K562 (cell line): ENCODE measurements around the gene OXLD1. TPM values are rescaled to one million over a fixed set of nuclear protein-coding genes. Genes with fewer than 3 reads are reported as not detected.
A peak's percentile ranks its signal among the peaks of the same experiment; 100 is the strongest.

Experiments used
- ATAC-seq: fragments of 200-7000 bp; cut with Tn5 transposase; 3 replicates; pipeline ENCODE4 v1.9.1; 2020; ENCODE audit warnings: moderate library complexity
- BruUV-seq: library from RNA; stranded (reverse); fragments of 400-500 nt; replicated peaks from 2 replicates; lab custom pipeline; 2021; lab: Mats Ljungman, UMichigan
- CTCF ChIA-PET: fragments of 300-600 bp; formaldehyde crosslinking; extraction: SDS; loops from one replicate; lab custom pipeline; 2021; ENCODE audit warnings: low intra/inter-chr PET ratio; lab: Yijun Ruan, JAX
- POLR2A ChIA-PET: fragments of 300-600, 350-650 bp; sonication (Branson Sonifier 250); formaldehyde crosslinking; extraction: SDS; loops from one replicate; lab custom pipeline; 2021; ENCODE audit warnings: antibody characterized with exemption, inconsistent platforms; lab: Yijun Ruan, JAX
- DNase-seq, 4 experiments: peaks; one replicate each; pipeline versions ENCODE4 v3.0.0 to v3.0.0-alpha.2; 2011 to 2018; ENCODE audit warnings: low spot score in 3 of 4, mixed read lengths in 3 of 4; ENCODE audit errors: extremely low read depth in 1 of 4
- FAIRE-seq: peaks from 2 replicates; lab custom pipeline; 2011; peaks lifted over from hg19 to GRCh38; lab: Jason Lieb, UNC
- H2AFZ ChIP-seq: 2 replicates; pipeline ENCODE4 v1.6.0; 2011; ENCODE audit warnings: low read depth, low read length, control low read depth, inconsistent platforms
- H3K27ac ChIP-seq: fragments of 200-600 bp; 3 replicates; pipeline ENCODE4 v1.8.0; 2011; ENCODE audit warnings: low read depth, mild to moderate bottlenecking, control low read depth, inconsistent platforms, low read length, moderate library complexity, mixed read lengths; ENCODE audit errors: extremely low read depth
- H3K27me3 ChIP-seq, 2 experiments: fragments of 300-600 bp in 1 of 2; 2 replicates in 1 of 2; 3 replicates in 1 of 2; pipeline versions ENCODE4 v1.6.0 to v1.8.0; 2011; ENCODE audit warnings: inconsistent platforms in 2 of 2, low read length in 2 of 2, mild to moderate bottlenecking in 1 of 2, mixed read lengths in 1 of 2, moderate library complexity in 1 of 2; ENCODE audit not compliant: control insufficient read depth in 2 of 2, insufficient read depth in 2 of 2
- H3K36me3 ChIP-seq: fragments of 300-600 bp; 3 replicates; pipeline ENCODE4 v1.8.0; 2011; ENCODE audit warnings: mild to moderate bottlenecking, low read length, inconsistent platforms; ENCODE audit not compliant: control insufficient read depth, insufficient read depth
- H3K4me1 ChIP-seq, 2 experiments: fragments of 200-600 bp in 1 of 2; replicated peaks in 1 of 2; 2 replicates in 1 of 2; 3 replicates in 1 of 2; pipeline versions ENCODE4 v1.5.1 to v1.8.0; 2011; ENCODE audit warnings: inconsistent platforms in 2 of 2, low read length in 2 of 2, mild to moderate bottlenecking in 1 of 2, mixed read lengths in 1 of 2, moderate library complexity in 1 of 2; ENCODE audit not compliant: control insufficient read depth in 2 of 2, insufficient read depth in 2 of 2
- H3K4me2 ChIP-seq: 2 replicates; pipeline ENCODE4 v1.6.1; 2011; ENCODE audit warnings: low read length, control low read depth, inconsistent platforms, mixed read lengths; ENCODE audit not compliant: insufficient read depth
- H3K4me3 ChIP-seq: fragments of 200-600 bp; sonication (generic), shearing (Covaris generic); 2 replicates; pipeline ENCODE4 v1.5.1; 2016; ENCODE audit warnings: control low read depth, inconsistent platforms
- H3K79me2 ChIP-seq: fragments of 200-600 bp; 3 replicates; pipeline ENCODE4 v1.8.0; 2011; ENCODE audit warnings: low read length, inconsistent platforms; ENCODE audit not compliant: control insufficient read depth, insufficient read depth
- H3K9ac ChIP-seq, 2 experiments: 2 replicates each; pipeline versions ENCODE4 v1.6.0 to v1.6.1; 2011; ENCODE audit warnings: low read depth in 2 of 2, low read length in 2 of 2, control low read depth in 1 of 2, inconsistent platforms in 1 of 2, mild to moderate bottlenecking in 1 of 2, mixed read lengths in 1 of 2; ENCODE audit not compliant: insufficient read depth in 1 of 2
- H3K9me1 ChIP-seq: one replicate; pipeline ENCODE4 v1.6.0; 2011; ENCODE audit warnings: inconsistent platforms, mild to moderate bottlenecking, low read length, moderate library complexity; ENCODE audit not compliant: control insufficient read depth, insufficient read depth
- H3K9me3 ChIP-seq: replicated peaks from 2 replicates; pipeline ENCODE4 v1.5.1; 2011; ENCODE audit warnings: low read depth, low read length, inconsistent platforms; ENCODE audit not compliant: control insufficient read depth, insufficient read depth
- H4K20me1 ChIP-seq: replicated peaks from 2 replicates; pipeline ENCODE4 v1.6.1; 2011; ENCODE audit warnings: low read length, inconsistent platforms, mixed read lengths; ENCODE audit not compliant: control insufficient read depth, insufficient read depth
- ARID1B ChIP-seq: fragments of 450-650 bp; IDR thresholded peaks from 2 replicates; pipeline ENCODE4 v1.6.1; 2016; ENCODE audit warnings: antibody characterized with exemption, mild to moderate bottlenecking, inconsistent platforms
- CBFA2T3 ChIP-seq: fragments of 450-650 bp; IDR thresholded peaks from 2 replicates; pipeline ENCODE4 v1.6.1; 2017
- DPF2 ChIP-seq: fragments of 450-650 bp; IDR thresholded peaks from 2 replicates; pipeline ENCODE4 v1.6.1; 2016
- FOXK1 ChIP-seq: sonication (generic); formaldehyde crosslinking; IDR thresholded peaks from 2 replicates; pipeline ENCODE4 v1.8.0; 2022; ENCODE audit warnings: missing genetic modification reagents, mild to moderate bottlenecking, borderline replicate concordance
- KLF13 ChIP-seq: fragments of 450-650 bp; IDR thresholded peaks from 2 replicates; pipeline ENCODE4 v1.6.1; 2016; ENCODE audit warnings: missing genetic modification characterization, low read depth, mild to moderate bottlenecking, missing compliant biosample characterization, moderate library complexity, borderline replicate concordance
- MAX ChIP-seq: sonication (generic); formaldehyde crosslinking; IDR thresholded peaks from 2 replicates; pipeline ENCODE4 v1.9.0; 2022; ENCODE audit warnings: mild to moderate bottlenecking, missing genetic modification reagents
- MCM7 ChIP-seq, 2 experiments: fragments of 450-650 bp; IDR thresholded peaks; 2 replicates each; pipeline ENCODE4 v1.6.1; 2016 to 2018
- MYNN ChIP-seq, 2 experiments: sonication (generic); formaldehyde crosslinking in 1 of 2; IDR thresholded peaks; 2 replicates each; pipeline versions ENCODE4 v1.5.0 to v1.6.1; 2016 to 2020; ENCODE audit warnings: antibody characterized with exemption in 1 of 2, missing genetic modification reagents in 1 of 2
- NCOR1 ChIP-seq: fragments of 450-650 bp; IDR thresholded peaks from 2 replicates; pipeline ENCODE4 v1.6.1; 2016; ENCODE audit warnings: mild to moderate bottlenecking, moderate library complexity
- TAL1 ChIP-seq: fragments of 450-650 bp; IDR thresholded peaks from 2 replicates; pipeline ENCODE4 v1.6.1; 2016; ENCODE audit warnings: mild to moderate bottlenecking
- TCF3 ChIP-seq: sonication (generic); formaldehyde crosslinking; IDR thresholded peaks from 2 replicates; pipeline ENCODE4 v1.4.0; 2020; ENCODE audit warnings: mild to moderate bottlenecking, missing genetic modification reagents
- TFAP4 ChIP-seq: sonication (generic); formaldehyde crosslinking; IDR thresholded peaks from 2 replicates; pipeline ENCODE4 v1.8.0; 2022; ENCODE audit warnings: missing genetic modification reagents, mild to moderate bottlenecking, moderate library complexity, borderline replicate concordance
- ZNF184 ChIP-seq: sonication (generic); formaldehyde crosslinking; IDR thresholded peaks from 2 replicates; pipeline ENCODE4 v1.5.0; 2020; ENCODE audit warnings: missing genetic modification reagents
- ZSCAN32 ChIP-seq: fragments of 450-650 bp; formaldehyde crosslinking; IDR thresholded peaks from 2 replicates; pipeline ENCODE4 v1.4.0; 2020; ENCODE audit warnings: mild to moderate bottlenecking, moderate library complexity
- WGBS: fragments of 100-300 bp; shearing (Covaris generic); methylation state at CpG from one replicate; pipeline ENCODE4 v1.1.6; 2016; ENCODE audit warnings: low coverage, mixed read lengths; ENCODE audit not compliant: insufficient coverage; ENCODE audit errors: missing lambda C conversion rate; 5-methylcytosine and 5-hydroxymethylcytosine counted together
- in situ Hi-C: fragments of 300-500 bp; cut with MboI; formaldehyde crosslinking; loops from 4 replicates; pipeline ENCODE4 v1.15.0; 2018; ENCODE audit warnings: inconsistent platforms, mixed read lengths
- intact Hi-C: fragments of 100-400 bp; cut with micrococcal nuclease; formaldehyde crosslinking; loops from 2 replicates; pipeline ENCODE4 v1.14.2; 2022
- polyA plus RNA-seq, 8 experiments: library from polyadenylated mRNA; depleted of rRNA in 4 of 8; stranded (reverse) in 5 of 8; unstranded in 3 of 8; fragments of >200 nt; fragmentation: Nextera tagmentation in 2 of 8; fragmentation: Illumina TruSeq in 1 of 8; extraction: Ambion mirVana in 2 of 8; extraction: Trizol in 1 of 8; gene quantifications; 2 replicates each; pipeline versions ENCODE4 v1.2.1 to v1.2.3, GENCODE V29; 2011 to 2014; ENCODE audit warnings: inconsistent platforms in 1 of 8, missing spikeins in 1 of 8
- total RNA-seq, 7 experiments: library from RNA; depleted of rRNA in 6 of 7; stranded (reverse); fragments of >200 nt in 6 of 7; fragmentation: Illumina TruSeq in 2 of 7; extraction: Trizol in 2 of 7; gene quantifications; 2 replicates each; pipeline versions ENCODE4 v1.2.1 to v1.2.3, GENCODE V29; 2011 to 2021; ENCODE audit warnings: low replicate concordance in 1 of 7

Gene OXLD1
- total and polyA plus RNA-seq, 9 of the 15 experiments (the other 6 are each of a cell fraction or from before 2014, with no cell fraction given): 4.4 to 115 (median 29.3) TPM

DNA sequence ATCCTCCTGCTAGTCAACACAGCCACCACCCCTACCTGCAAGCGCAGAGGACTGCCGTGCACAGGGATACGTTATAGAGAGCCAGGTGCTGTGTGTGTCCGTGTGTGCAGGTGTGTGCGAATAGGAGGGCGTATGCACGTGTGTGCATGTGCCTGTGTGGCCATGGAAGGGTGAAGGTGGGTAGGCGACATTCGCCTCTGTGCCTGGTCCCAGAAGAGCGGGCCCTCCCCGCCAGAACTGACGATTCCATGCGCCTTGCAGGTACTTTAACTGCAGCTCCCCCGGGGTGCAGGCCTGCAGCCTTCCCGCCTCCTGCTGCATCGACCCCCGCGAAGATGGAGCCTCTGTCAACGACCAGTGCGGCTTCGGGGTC is 18.8 kb downstream of the OXLD1 start:
- DNase-seq (peak in 1 of 4 experiments; percentile 2), ATAC-seq (no peak), FAIRE-seq (no peak)
- 83% methylated on average over 18 of the region's 21 CpGs for WGBS
- no peaks in the 10 kb centered on the region for H3K9me1 ChIP-seq
- intact Hi-C loops (no loop called here), in situ Hi-C loops (no loop called here)
- ChIA-PET POLR2A (interaction anchor here (1.0 to 1.7 kb wide), 3 partner anchors 9 to 135 kb away, joined by 3 to 5 read pairs (median 4); partner anchors contain the start of gene ACTG1), CTCF (no interaction called here)
- H4K20me1 ChIP-seq: no peaks in the 10 kb centered on the region
- peaks cover 20 to 68% of the 10 kb centered on the region in 2 experiments; a peak in 4 of 5 replicates for H3K4me1 ChIP-seq
- TF ChIP-seq ZSCAN32 (CRISPR knock-in tag) (no peak), ZNF184 (CRISPR knock-in tag) (0 out of 2 replicates have a peak, but pooled peaks have one; percentile 13)
- no TSS peak for BruUV-seq
- H3K4me2 ChIP-seq: peak overlapping the region; percentile 69
- H3K4me3 ChIP-seq: no peak overlapping the region
- no peak overlapping the region; the same call in 2 of the 3 replicates for H3K27ac ChIP-seq
- H3K27me3 ChIP-seq: no peaks in the 10 kb centered on the region
- no peaks in the 10 kb centered on the region for H3K36me3 ChIP-seq
- H3K9ac ChIP-seq: no peak overlapping the region
- H3K79me2 ChIP-seq: no peaks in the 10 kb centered on the region
- peaks cover 6% of the 10 kb centered on the region for H3K9me3 ChIP-seq
- H2AFZ ChIP-seq: peak overlapping the region; percentile 78

GRCh38 chr17:81646869-81647600 is 19.4 kb downstream of the OXLD1 start:
- FAIRE-seq: peak; percentile 96
- in situ Hi-C loops (no loop called here), intact Hi-C loops (no loop called here)
- peak overlapping the region; percentile 69 for H3K4me2 ChIP-seq
- WGBS: 20% methylated on average over 12 of the region's 12 CpGs
- no TSS peak for BruUV-seq
- no peak overlapping the region for H3K4me3 ChIP-seq
- H3K27ac ChIP-seq: peak overlapping the region; percentile 39; the same call in 2 of the 3 replicates
- no peaks in the 10 kb centered on the region for H3K79me2 ChIP-seq
- H3K9me3 ChIP-seq: peaks cover 6% of the 10 kb centered on the region
- peak overlapping the region; percentile 3 to 57; a peak in 3 of 4 replicates for H3K9ac ChIP-seq
- H4K20me1 ChIP-seq: no peaks in the 10 kb centered on the region
- H3K9me1 ChIP-seq: no peaks in the 10 kb centered on the region
- ChIA-PET POLR2A (interaction anchor here (0.5 to 1.7 kb wide), 5 partner anchors 8 to 495 kb away, joined by 3 to 5 read pairs (median 3); partner anchors contain the start of gene ACTG1), CTCF (no interaction called here)
- peak overlapping the region; percentile 78 for H2AFZ ChIP-seq
- no peaks in the 10 kb centered on the region for H3K27me3 ChIP-seq
- DNase-seq: peak; percentile 39 to 78 (median 65)
- ATAC-seq: peak; percentile 77
- no peaks in the 10 kb centered on the region for H3K36me3 ChIP-seq
- H3K4me1 ChIP-seq: peaks cover 20 to 71% of the 10 kb centered on the region in 2 experiments; a peak in 4 of 5 replicates
- TF ChIP-seq MAX (0 out of 2 replicates have a peak, but pooled peaks have one; percentile 30), CBFA2T3 (peak; percentile 54), TCF3 (peak; percentile 55), KLF13 (tag) (no peak), MYNN (IDR thresholded peaks at IDR 0.05) (0 out of 2 replicates have a peak, but pooled peaks have one; percentile 20), MYNN (CRISPR knock-in tag; IDR thresholded peaks at IDR 0.05) (no peak), NCOR1 (0 out of 2 replicates have a peak, but pooled peaks have one; percentile 20), MCM7 (IDR thresholded peaks at IDR 0.05) (no peak), ARID1B (peak; percentile 41; the same call in 1 of the 2 replicates), TAL1 (peak; percentile 10; the same call in 1 of the 2 replicates), FOXK1 (CRISPR knock-in tag) (no peak), TFAP4 (CRISPR knock-in tag) (peak; percentile 27; the same call in 1 of the 2 replicates), DPF2 (0 out of 2 replicates have a peak, but pooled peaks have one; percentile 26)
